HepG2 (cell line): ENCODE data around the gene TMEM86B. TPM values are rescaled to one million over a fixed set of nuclear protein-coding genes. Genes with fewer than 3 reads are reported as not detected.
A peak's percentile ranks its signal among the peaks of the same experiment; 100 is the strongest.

ENCODE experiments used
- ATAC-seq: fragments of 200-7000 bp; cut with Tn5 transposase; 3 replicates; pipeline ENCODE4 v1.9.1; 2020; ENCODE audit warnings: mild to moderate bottlenecking, moderate library complexity
- BruUV-seq: library from RNA; stranded (reverse); fragments of 400-500 nt; replicated peaks from 2 replicates; lab custom pipeline; 2021; lab: Mats Ljungman, UMichigan
- CTCF ChIA-PET: fragments of 300-600 bp; formaldehyde crosslinking; extraction: SDS; loops from one replicate; lab custom pipeline; 2021; ENCODE audit warnings: low total read pairs, inconsistent platforms, low intra/inter-chr PET ratio; lab: Yijun Ruan, JAX
- POLR2A ChIA-PET: fragments of 350-600 bp; sonication (Branson Sonifier 250); formaldehyde crosslinking; loops from one replicate; lab custom pipeline; 2020; ENCODE audit warnings: antibody characterized with exemption, inconsistent platforms; lab: Yijun Ruan, JAX
- DNase-seq: peaks from one replicate; pipeline ENCODE4 v3.0.0-alpha.2; 2015; ENCODE audit warnings: low spot score
- FAIRE-seq: peaks from 3 replicates; lab custom pipeline; 2011; peaks lifted over from hg19 to GRCh38; lab: Jason Lieb, UNC
- H2AFZ ChIP-seq: one replicate; pipeline ENCODE4 v1.6.1; 2011; ENCODE audit warnings: low read length, inconsistent platforms
- H3K27ac ChIP-seq: fragments of 300-600 bp; 3 replicates; pipeline ENCODE4 v1.8.0; 2011; ENCODE audit warnings: mixed run types, mild to moderate bottlenecking, mixed read lengths, low read length, inconsistent platforms; ENCODE audit not compliant: insufficient read depth; ENCODE audit errors: extremely low read length
- H3K27me3 ChIP-seq, 2 experiments: fragments of 200-600 bp in 1 of 2; 2 replicates in 1 of 2; 3 replicates in 1 of 2; pipeline versions ENCODE4 v1.6.0 to v1.8.0; 2011; ENCODE audit warnings: low read length in 2 of 2, mild to moderate bottlenecking in 2 of 2, moderate library complexity in 2 of 2, inconsistent platforms in 1 of 2; ENCODE audit not compliant: insufficient read depth in 2 of 2, control insufficient read depth in 1 of 2
- H3K36me3 ChIP-seq, 2 experiments: fragments of 200-600 bp in 1 of 2; replicated peaks in 1 of 2; 2 replicates in 1 of 2; 3 replicates in 1 of 2; pipeline versions ENCODE4 v1.5.1 to v1.8.0; 2011; ENCODE audit warnings: low read length in 2 of 2, inconsistent platforms in 1 of 2; ENCODE audit not compliant: insufficient read depth in 2 of 2, control insufficient read depth in 1 of 2
- H3K4me1 ChIP-seq: 2 replicates; pipeline ENCODE4 v1.5.1; 2012; ENCODE audit warnings: low read length, inconsistent platforms; ENCODE audit not compliant: insufficient read depth
- H3K4me2 ChIP-seq: 2 replicates; pipeline ENCODE4 v1.6.0; 2011; ENCODE audit warnings: low read depth, low read length, inconsistent platforms
- H3K4me3 ChIP-seq, 3 experiments: fragments of 200-600 bp in 1 of 3; sonication (generic), shearing (Covaris generic) in 1 of 3; replicated peaks in 1 of 3; 2 replicates each; pipeline ENCODE4 v1.5.1; 2011 to 2016; ENCODE audit warnings: low read length in 3 of 3, inconsistent platforms in 2 of 3, low read depth in 2 of 3, mild to moderate bottlenecking in 2 of 3, control low read depth in 1 of 3, mixed read lengths in 1 of 3; ENCODE audit not compliant: insufficient read depth in 1 of 3
- H3K79me2 ChIP-seq: one replicate; pipeline ENCODE4 v1.6.1; 2011; ENCODE audit warnings: low read length, inconsistent platforms; ENCODE audit not compliant: insufficient read depth
- H3K9ac ChIP-seq: 2 replicates; pipeline ENCODE4 v1.6.0; 2011; ENCODE audit warnings: mild to moderate bottlenecking, low read depth, low read length, inconsistent platforms; ENCODE audit not compliant: insufficient read depth
- H3K9me3 ChIP-seq: 2 replicates; pipeline ENCODE4 v1.5.1; 2012; ENCODE audit warnings: mild to moderate bottlenecking, low read length
- H4K20me1 ChIP-seq: 2 replicates; pipeline ENCODE4 v1.6.0; 2011; ENCODE audit warnings: inconsistent platforms, mild to moderate bottlenecking, low read length, moderate library complexity; ENCODE audit not compliant: insufficient read depth
- CREB1 ChIP-seq, 2 experiments: fragments of 450-650 bp in 1 of 2; IDR thresholded peaks; 2 replicates each; pipeline ENCODE4 v1.6.1; 2016 to 2017; ENCODE audit warnings: control low read depth in 1 of 2, mild to moderate bottlenecking in 1 of 2, missing compliant biosample characterization in 1 of 2, missing genetic modification characterization in 1 of 2
- FOXC1 ChIP-seq: sonication (generic); formaldehyde crosslinking; IDR thresholded peaks from 2 replicates; pipeline ENCODE4 v1.8.0; 2022; ENCODE audit warnings: mild to moderate bottlenecking, missing genetic modification reagents, borderline replicate concordance
- KLF16 ChIP-seq, 2 experiments: sonication (generic) in 1 of 2; formaldehyde crosslinking in 1 of 2; IDR thresholded peaks; 2 replicates each; pipeline versions ENCODE4 v1.6.1 to v1.8.0; 2016 to 2023; ENCODE audit warnings: missing genetic modification reagents in 2 of 2, missing compliant biosample characterization in 1 of 2
- PAF1 ChIP-seq: IDR thresholded peaks from 2 replicates; pipeline ENCODE4 v1.6.1; 2016; ENCODE audit warnings: missing genetic modification reagents, missing compliant biosample characterization
- PHF21A ChIP-seq: sonication (generic); formaldehyde crosslinking; IDR thresholded peaks from 2 replicates; pipeline ENCODE4 v1.5.0; 2020; ENCODE audit warnings: mild to moderate bottlenecking, missing genetic modification reagents
- POLR2A ChIP-seq, 2 experiments: IDR thresholded peaks; 2 replicates each; pipeline ENCODE4 v1.6.1; 2011; ENCODE audit warnings: low read depth in 2 of 2, low read length in 2 of 2, mild to moderate bottlenecking in 1 of 2, moderate library complexity in 1 of 2; ENCODE audit not compliant: insufficient read depth in 1 of 2
- RBAK ChIP-seq: sonication (generic); formaldehyde crosslinking; IDR thresholded peaks from 2 replicates; pipeline ENCODE4 v1.5.1; 2020; ENCODE audit warnings: mild to moderate bottlenecking, missing genetic modification reagents
- SCMH1 ChIP-seq: sonication (generic); formaldehyde crosslinking; IDR thresholded peaks from 2 replicates; pipeline ENCODE4 v1.9.0; 2021; ENCODE audit warnings: missing genetic modification reagents, mild to moderate bottlenecking, borderline replicate concordance
- ZNF33B ChIP-seq: sonication (generic); formaldehyde crosslinking; IDR thresholded peaks from 2 replicates; pipeline ENCODE4 v1.5.1; 2020; ENCODE audit warnings: mild to moderate bottlenecking, missing genetic modification reagents
- ZSCAN20 ChIP-seq: sonication (generic); formaldehyde crosslinking; IDR thresholded peaks from 2 replicates; pipeline ENCODE4 v1.4.0; 2020; ENCODE audit warnings: missing genetic modification reagents, mild to moderate bottlenecking, borderline replicate concordance
- WGBS: methylation state at CpG from one replicate; pipeline ENCODE4 v1.1.6; 2017; ENCODE audit warnings: low lambda C conversion rate; 5-methylcytosine and 5-hydroxymethylcytosine counted together
- in situ Hi-C: cut with HindIII; loops from 2 replicates; pipeline ENCODE4 v1.10.0; 2017; ENCODE audit warnings: low pct_unique_long_range_greater_than_20kb; ENCODE audit not compliant: extremely low pct_ligation_motif_present
- intact Hi-C: fragments of 100-400 bp; cut with micrococcal nuclease; formaldehyde crosslinking; loops from one replicate; pipeline ENCODE4 v1.10.0; 2022; ENCODE audit not compliant: unreplicated experiment
- polyA plus RNA-seq, 8 experiments: library from polyadenylated mRNA; depleted of rRNA in 3 of 8; stranded (reverse) in 7 of 8; unstranded in 1 of 8; fragments of >200 nt; fragmentation: Illumina TruSeq in 4 of 8; extraction: Trizol in 4 of 8; gene quantifications; 2 replicates each; pipeline versions ENCODE4 v1.2.1 to v1.2.3, GENCODE V29; 2011 to 2016; ENCODE audit warnings: low read depth in 4 of 8, missing spikeins in 1 of 8, mixed read lengths in 1 of 8; ENCODE audit not compliant: insufficient read depth in 1 of 8
- total RNA-seq, 5 experiments: library from RNA; depleted of rRNA; stranded (reverse); fragments of >200 nt; fragmentation: Illumina TruSeq; extraction: Trizol; gene quantifications; 2 replicates each; pipeline ENCODE4 v1.2.3, GENCODE V29; 2016; ENCODE audit warnings: low read depth in 1 of 5
- TF ChIP-seq, protein P1 (sequence below): sonication (generic); formaldehyde crosslinking; IDR thresholded peaks from 2 replicates; pipeline ENCODE4 v1.4.0; 2020; ENCODE audit warnings: missing genetic modification reagents
- TF ChIP-seq, protein P2 (sequence below): sonication (generic); formaldehyde crosslinking; conservative IDR thresholded peaks from 2 replicates; pipeline ENCODE4 v1.8.0; 2022; ENCODE audit warnings: low read depth, missing genetic modification reagents
- TF ChIP-seq, protein P3 (sequence below): IDR thresholded peaks from 2 replicates; pipeline ENCODE4 v1.6.1; 2018; ENCODE audit warnings: missing genetic modification reagents

TMEM86B gene
- total and polyA plus RNA-seq, 2 of the 13 experiments (the other 11 are each of a cell fraction or from before 2014, with no cell fraction given) = 7.7 to 9.6 TPM

DNA sequence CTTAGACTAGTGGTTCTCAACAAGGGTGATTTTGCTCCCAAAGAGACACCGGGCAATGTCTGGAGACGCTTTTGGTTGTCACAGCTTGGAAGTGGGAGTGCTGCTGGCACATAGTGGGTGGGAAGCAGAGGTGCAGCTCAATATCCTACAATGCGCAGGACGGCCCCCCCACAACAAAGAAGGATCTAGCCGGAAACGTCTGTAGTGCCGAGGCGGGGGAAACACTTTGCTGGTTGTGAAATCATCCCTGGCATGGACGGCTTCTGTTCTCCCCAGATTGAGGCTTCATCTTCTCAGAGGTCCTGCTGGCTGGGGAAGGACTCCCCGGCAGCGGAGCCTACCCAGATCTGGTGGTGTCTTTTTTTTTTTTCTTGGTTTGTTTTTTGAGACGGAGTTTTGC lies 35.1 kb downstream of the TMEM86B start:
- TF ChIP-seq POLR2A (IDR thresholded peaks at IDR 0.05; ENCODE audit: insufficient read depth in 1 of 2, low read depth in 2 of 2, low read length in 2 of 2) (0 out of 4 replicates have a peak, but pooled peaks of 1 of the 2 experiments have one; percentile 17), PHF21A (CRISPR knock-in tag) (no peak), ZNF33B (no peak), SCMH1 (CRISPR knock-in tag) (no peak)
- no peak overlapping the region for H3K4me2 ChIP-seq
- H3K4me1 ChIP-seq = no peaks in the 10 kb centered on the region
- no peaks in the 10 kb centered on the region for H3K79me2 ChIP-seq
- H3K9ac ChIP-seq = no peak overlapping the region
- intact Hi-C loops (no loop called here), in situ Hi-C loops (no loop called here)
- H3K9me3 ChIP-seq = no peaks in the 10 kb centered on the region
- no peaks in the 10 kb centered on the region for H3K27me3 ChIP-seq
- BruUV-seq = no TSS peak
- no peak overlapping the region for H3K27ac ChIP-seq
- CTCF ChIA-PET = no interaction called here
- no peak for ATAC-seq
- 93% methylated on average over 11 of the region's 12 CpGs for WGBS
- no peak overlapping the region for H2AFZ ChIP-seq
- H3K4me3 ChIP-seq = no peak overlapping the region
- peaks cover 10 to 32% of the 10 kb centered on the region in 2 experiments for H3K36me3 ChIP-seq
- no peak for FAIRE-seq
- no peak for DNase-seq
- POLR2A ChIA-PET = interaction anchor here (0.8 to 6.1 kb wide), 4 partner anchors 9 to 62 kb away, joined by 3 to 28 read pairs (median 4); no protein-coding TSS in a partner anchor
- no peaks in the 10 kb centered on the region for H4K20me1 ChIP-seq

- FAIRE-seq (no peak), DNase-seq (no peak), ATAC-seq (peak; percentile 14)
- no peak overlapping the region for H3K27ac ChIP-seq
- H3K4me3 ChIP-seq = no peak overlapping the region
- in situ Hi-C loops = no loop called here
- H3K27me3 ChIP-seq = no peaks in the 10 kb centered on the region
- H2AFZ ChIP-seq = no peak overlapping the region
- 87% methylated on average over 15 of the region's 15 CpGs for WGBS
- H3K9me3 ChIP-seq = no peaks in the 10 kb centered on the region
- intact Hi-C loops = no loop called here
- H3K4me2 ChIP-seq = no peak overlapping the region
- no peak overlapping the region for H3K9ac ChIP-seq
- ChIA-PET CTCF (no interaction called here), POLR2A (interaction anchor here (1.5 kb wide), 1 partner anchor 18 kb away, joined by 4 read pairs; no protein-coding TSS in a partner anchor)
- no TSS peak for BruUV-seq
- no peaks in the 10 kb centered on the region for H4K20me1 ChIP-seq
- H3K36me3 ChIP-seq = peaks cover 1 to 2% of the 10 kb centered on the region in 2 experiments; a peak in 2 of 5 replicates
- no peaks in the 10 kb centered on the region for H3K4me1 ChIP-seq
- H3K79me2 ChIP-seq = no peaks in the 10 kb centered on the region
- 0 out of 2 replicates have a peak, but pooled peaks have one; percentile 56 for TF ChIP-seq PAF1 (CRISPR knock-in tag)
- TF ChIP-seq, protein P1, sequence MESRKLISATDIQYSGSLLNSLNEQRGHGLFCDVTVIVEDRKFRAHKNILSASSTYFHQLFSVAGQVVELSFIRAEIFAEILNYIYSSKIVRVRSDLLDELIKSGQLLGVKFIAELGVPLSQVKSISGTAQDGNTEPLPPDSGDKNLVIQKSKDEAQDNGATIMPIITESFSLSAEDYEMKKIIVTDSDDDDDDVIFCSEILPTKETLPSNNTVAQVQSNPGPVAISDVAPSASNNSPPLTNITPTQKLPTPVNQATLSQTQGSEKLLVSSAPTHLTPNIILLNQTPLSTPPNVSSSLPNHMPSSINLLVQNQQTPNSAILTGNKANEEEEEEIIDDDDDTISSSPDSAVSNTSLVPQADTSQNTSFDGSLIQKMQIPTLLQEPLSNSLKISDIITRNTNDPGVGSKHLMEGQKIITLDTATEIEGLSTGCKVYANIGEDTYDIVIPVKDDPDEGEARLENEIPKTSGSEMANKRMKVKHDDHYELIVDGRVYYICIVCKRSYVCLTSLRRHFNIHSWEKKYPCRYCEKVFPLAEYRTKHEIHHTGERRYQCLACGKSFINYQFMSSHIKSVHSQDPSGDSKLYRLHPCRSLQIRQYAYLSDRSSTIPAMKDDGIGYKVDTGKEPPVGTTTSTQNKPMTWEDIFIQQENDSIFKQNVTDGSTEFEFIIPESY (CRISPR knock-in tag) = peak; percentile 30; the same call in 1 of the 2 replicates
- TF ChIP-seq, protein P2, sequence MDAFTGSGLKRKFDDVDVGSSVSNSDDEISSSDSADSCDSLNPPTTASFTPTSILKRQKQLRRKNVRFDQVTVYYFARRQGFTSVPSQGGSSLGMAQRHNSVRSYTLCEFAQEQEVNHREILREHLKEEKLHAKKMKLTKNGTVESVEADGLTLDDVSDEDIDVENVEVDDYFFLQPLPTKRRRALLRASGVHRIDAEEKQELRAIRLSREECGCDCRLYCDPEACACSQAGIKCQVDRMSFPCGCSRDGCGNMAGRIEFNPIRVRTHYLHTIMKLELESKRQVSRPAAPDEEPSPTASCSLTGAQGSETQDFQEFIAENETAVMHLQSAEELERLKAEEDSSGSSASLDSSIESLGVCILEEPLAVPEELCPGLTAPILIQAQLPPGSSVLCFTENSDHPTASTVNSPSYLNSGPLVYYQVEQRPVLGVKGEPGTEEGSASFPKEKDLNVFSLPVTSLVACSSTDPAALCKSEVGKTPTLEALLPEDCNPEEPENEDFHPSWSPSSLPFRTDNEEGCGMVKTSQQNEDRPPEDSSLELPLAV = no peak
- no peak for TF ChIP-seq FOXC1 (CRISPR knock-in tag)
- TF ChIP-seq, protein P3, sequence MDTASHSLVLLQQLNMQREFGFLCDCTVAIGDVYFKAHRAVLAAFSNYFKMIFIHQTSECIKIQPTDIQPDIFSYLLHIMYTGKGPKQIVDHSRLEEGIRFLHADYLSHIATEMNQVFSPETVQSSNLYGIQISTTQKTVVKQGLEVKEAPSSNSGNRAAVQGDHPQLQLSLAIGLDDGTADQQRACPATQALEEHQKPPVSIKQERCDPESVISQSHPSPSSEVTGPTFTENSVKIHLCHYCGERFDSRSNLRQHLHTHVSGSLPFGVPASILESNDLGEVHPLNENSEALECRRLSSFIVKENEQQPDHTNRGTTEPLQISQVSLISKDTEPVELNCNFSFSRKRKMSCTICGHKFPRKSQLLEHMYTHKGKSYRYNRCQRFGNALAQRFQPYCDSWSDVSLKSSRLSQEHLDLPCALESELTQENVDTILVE (CRISPR knock-in tag) = no peak
- no peak for TF ChIP-seq ZSCAN20 (CRISPR knock-in tag)
- no peak for TF ChIP-seq RBAK (CRISPR knock-in tag)
- TF ChIP-seq KLF16 (CRISPR knock-in tag; IDR thresholded peaks at IDR 0.05) = no peak
- no peak for TF ChIP-seq CREB1 (IDR thresholded peaks at IDR 0.05)
- no peak for TF ChIP-seq CREB1 (CRISPR knock-in tag; IDR thresholded peaks at IDR 0.05)
Measured at GRCh38 chr19:55189403-55189835, 39.1 kb downstream of the TMEM86B start.
